Fibroblast of lung (primary cell): ENCODE results near the gene TP73.

Source experiments
- EZH2 ChIP-seq: IDR thresholded peaks from 2 replicates; pipeline ENCODE4 v1.5.1; 2012; ENCODE audit warnings: low read length, control low read depth, mild to moderate bottlenecking; ENCODE audit errors: missing control alignments
- TF ChIP-seq, protein P1 (sequence below), 2 donors: IDR thresholded peaks in 1 of 2; conservative IDR thresholded peaks in 1 of 2; 1 replicate in 1 of 2; 2 replicates in 1 of 2; pipeline ENCODE4 v1.5.1; 2011 to 2012; ENCODE audit warnings: low read length in 2 of 2, control low read depth in 1 of 2, inconsistent platforms in 1 of 2, low read depth in 1 of 2, mild to moderate bottlenecking in 1 of 2

DNA sequence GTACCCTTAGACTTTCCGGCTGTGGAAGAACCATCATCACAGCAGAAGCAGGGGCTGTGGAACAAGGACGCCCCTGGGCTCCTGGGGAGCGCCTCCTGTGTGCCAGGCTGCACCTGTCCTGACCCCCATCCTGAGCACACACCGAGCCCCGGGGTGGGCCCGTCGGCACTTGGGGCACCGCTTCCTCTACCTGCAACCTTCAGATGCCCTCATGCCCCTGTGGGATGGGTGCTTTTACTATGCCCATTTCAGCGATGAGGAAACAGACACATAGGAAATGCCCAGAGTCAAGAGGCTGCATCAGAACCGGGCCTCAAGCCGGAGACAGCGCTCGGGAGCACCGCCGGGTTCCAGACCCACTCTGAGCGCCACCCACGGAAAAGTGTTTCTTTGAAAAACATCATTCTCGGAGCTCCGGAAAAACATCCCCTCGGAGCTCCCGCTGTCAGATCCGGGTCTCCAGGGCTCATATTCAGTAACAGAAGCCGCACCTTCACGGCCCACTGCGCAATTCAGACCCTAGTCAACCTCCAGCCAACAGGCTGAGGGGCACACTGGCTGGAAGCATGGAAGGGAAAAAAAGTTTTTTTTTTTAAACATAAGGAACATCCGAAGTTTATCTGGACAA is 19.5 kb upstream of the TP73 start:
- TF ChIP-seq, protein P1, sequence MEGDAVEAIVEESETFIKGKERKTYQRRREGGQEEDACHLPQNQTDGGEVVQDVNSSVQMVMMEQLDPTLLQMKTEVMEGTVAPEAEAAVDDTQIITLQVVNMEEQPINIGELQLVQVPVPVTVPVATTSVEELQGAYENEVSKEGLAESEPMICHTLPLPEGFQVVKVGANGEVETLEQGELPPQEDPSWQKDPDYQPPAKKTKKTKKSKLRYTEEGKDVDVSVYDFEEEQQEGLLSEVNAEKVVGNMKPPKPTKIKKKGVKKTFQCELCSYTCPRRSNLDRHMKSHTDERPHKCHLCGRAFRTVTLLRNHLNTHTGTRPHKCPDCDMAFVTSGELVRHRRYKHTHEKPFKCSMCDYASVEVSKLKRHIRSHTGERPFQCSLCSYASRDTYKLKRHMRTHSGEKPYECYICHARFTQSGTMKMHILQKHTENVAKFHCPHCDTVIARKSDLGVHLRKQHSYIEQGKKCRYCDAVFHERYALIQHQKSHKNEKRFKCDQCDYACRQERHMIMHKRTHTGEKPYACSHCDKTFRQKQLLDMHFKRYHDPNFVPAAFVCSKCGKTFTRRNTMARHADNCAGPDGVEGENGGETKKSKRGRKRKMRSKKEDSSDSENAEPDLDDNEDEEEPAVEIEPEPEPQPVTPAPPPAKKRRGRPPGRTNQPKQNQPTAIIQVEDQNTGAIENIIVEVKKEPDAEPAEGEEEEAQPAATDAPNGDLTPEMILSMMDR (conservative IDR thresholded peaks at IDR 0.05 in 1 of 2, IDR thresholded peaks at IDR 0.05 in 1 of 2; ENCODE audit: low read depth in 1 of 2, low read length in 2 of 2), result no peak
- TF ChIP-seq EZH2, result no peak
